Measurements from ENCODE around the gene FAM184A. TPM values are rescaled to one million over a fixed set of nuclear protein-coding genes. Genes with fewer than 3 reads are reported as not detected.

The FAM184A gene
- total RNA-seq, 2 experiments from 2014 or later = not detected

GRCh38 chr6:119126826-119127225 is 48.4 kb upstream of the FAM184A start:
- no peak overlapping the region for H3K4me2 ChIP-seq (ENCODE audit: low read length)
- ChIA-PET CTCF (ENCODE audit: unreplicated experiment) (no interaction called here), POLR2A (no interaction called here)
- no peaks in the 10 kb centered on the region for H3K4me1 ChIP-seq (ENCODE audit: insufficient read depth, low read length, poor library complexity, severe bottlenecking)
- no TSS peak for BruUV-seq (replicated peaks)
- no peak overlapping the region for H3K27ac ChIP-seq (ENCODE audit: low read depth, low read length, poor library complexity, severe bottlenecking)
- no peak overlapping the region for H3K4me3 ChIP-seq (ENCODE audit: low read depth, low read length, poor library complexity, severe bottlenecking)
- DNase-seq (ENCODE audit: low spot score) = no peak
- intact Hi-C loops (cut with micrococcal nuclease; ENCODE audit: unreplicated experiment) = no loop called here
- TF ChIP-seq CTCF (conservative IDR thresholded peaks at IDR 0.05; ENCODE audit: low read length) (no peak), EZH2phosphoT487 (IDR thresholded peaks at IDR 0.05; ENCODE audit: borderline replicate concordance, low read depth, low read length) (no peak)
- no peaks in the 10 kb centered on the region for H3K79me2 ChIP-seq (ENCODE audit: insufficient read depth, low read depth, low read length)
- H3K36me3 ChIP-seq (ENCODE audit: insufficient read depth, low read length) = no peaks in the 10 kb centered on the region
- H2AFZ ChIP-seq (ENCODE audit: low read length) = no peak overlapping the region
- no peaks in the 10 kb centered on the region for H3K9me2 ChIP-seq (ENCODE audit: insufficient read depth, low read length)
- H4K20me1 ChIP-seq (ENCODE audit: insufficient read depth, low read length) = no peaks in the 10 kb centered on the region
- H3K9me3 ChIP-seq (ENCODE audit: low read length) = no peaks in the 10 kb centered on the region

- H4K20me1 ChIP-seq (ENCODE audit: insufficient read depth, low read length) = no peaks in the 10 kb centered on the region
- DNase-seq (ENCODE audit: low spot score) = no peak
- H3K27ac ChIP-seq (ENCODE audit: low read depth, low read length, poor library complexity, severe bottlenecking) = no peak overlapping the region
- H3K4me2 ChIP-seq (ENCODE audit: low read length) = no peak overlapping the region
- no peak for TF ChIP-seq CTCF (conservative IDR thresholded peaks at IDR 0.05; ENCODE audit: low read length)
- H3K9me3 ChIP-seq (ENCODE audit: low read length) = no peaks in the 10 kb centered on the region
- no peaks in the 10 kb centered on the region for H3K36me3 ChIP-seq (ENCODE audit: insufficient read depth, low read length)
- no TSS peak for BruUV-seq (replicated peaks)
- CTCF ChIA-PET (ENCODE audit: unreplicated experiment) = no interaction called here
- intact Hi-C loops (cut with micrococcal nuclease; ENCODE audit: unreplicated experiment) = no loop called here
- POLR2A ChIA-PET = interaction anchor here (0.6 kb wide), 1 partner anchor 1268 kb away, joined by 4 read pairs; no protein-coding TSS in a partner anchor
- H3K79me2 ChIP-seq (ENCODE audit: insufficient read depth, low read depth, low read length) = no peaks in the 10 kb centered on the region
- no peaks in the 10 kb centered on the region for H3K4me1 ChIP-seq (ENCODE audit: insufficient read depth, low read length, poor library complexity, severe bottlenecking)
- no peaks in the 10 kb centered on the region for H3K9me2 ChIP-seq (ENCODE audit: insufficient read depth, low read length)
- H2AFZ ChIP-seq (ENCODE audit: low read length) = no peak overlapping the region
- H3K4me3 ChIP-seq (ENCODE audit: low read depth, low read length, poor library complexity, severe bottlenecking) = no peak overlapping the region
These were observed 47.7 kb upstream of the FAM184A start for GRCh38 chr6:119126140-119126539.

- Histone ChIP-seq H3K27ac (ENCODE audit: low read depth, low read length, poor library complexity, severe bottlenecking) (no peak overlapping the region), H4K20me1 (ENCODE audit: insufficient read depth, low read length) (no peaks in the 10 kb centered on the region), H3K4me3 (ENCODE audit: low read depth, low read length, poor library complexity, severe bottlenecking) (no peak overlapping the region), H3K9me3 (ENCODE audit: low read length) (no peaks in the 10 kb centered on the region), H2AFZ (ENCODE audit: low read length) (no peak overlapping the region), H3K79me2 (ENCODE audit: insufficient read depth, low read depth, low read length) (no peaks in the 10 kb centered on the region), H3K4me1 (ENCODE audit: insufficient read depth, low read length, poor library complexity, severe bottlenecking) (no peaks in the 10 kb centered on the region), H3K4me2 (ENCODE audit: low read length) (no peak overlapping the region), H3K36me3 (ENCODE audit: insufficient read depth, low read length) (no peaks in the 10 kb centered on the region), H3K9me2 (ENCODE audit: insufficient read depth, low read length) (no peaks in the 10 kb centered on the region)
- BruUV-seq (replicated peaks) = no TSS peak
- TF ChIP-seq EZH2phosphoT487 (IDR thresholded peaks at IDR 0.05; ENCODE audit: borderline replicate concordance, low read depth, low read length) = no peak
- POLR2A ChIA-PET = interaction anchor here (0.5 kb wide), 1 partner anchor 162 kb away, joined by 4 read pairs; no protein-coding TSS in a partner anchor
- intact Hi-C loops (cut with micrococcal nuclease; ENCODE audit: unreplicated experiment) = no loop called here
- DNase-seq (ENCODE audit: low spot score) = no peak
- CTCF ChIA-PET (ENCODE audit: unreplicated experiment) = no interaction called here
These were observed 47.1 kb upstream of the FAM184A start for GRCh38 chr6:119125576-119125975.

All from OCI-LY7 (cell line).